ENCODE data around the gene ADAP1.

The ADAP1 gene

GRCh38 chr7:863106-863505, 91.4 kb downstream of the ADAP1 start:
- DNase-seq (ENCODE audit: low read depth in 2 of 2), result no peak

- no peak for DNase-seq (ENCODE audit: low read depth in 2 of 2)
Observed at GRCh38 chr7:862157-862556, 92.3 kb downstream of the ADAP1 start.

GRCh38 chr7:861222-861621, 93.3 kb downstream of the ADAP1 start:
- no peak for DNase-seq (ENCODE audit: low read depth in 2 of 2)

GRCh38 chr7:860149-860548, 94.3 kb downstream of the ADAP1 start:
- DNase-seq (ENCODE audit: low read depth in 2 of 2), result no peak

- DNase-seq (ENCODE audit: low read depth in 2 of 2), result no peak
Observed at GRCh38 chr7:859359-860030, 95.0 kb downstream of the ADAP1 start.

- no peak for DNase-seq (ENCODE audit: low read depth in 2 of 2)
Observed at GRCh38 chr7:857661-858060, 96.8 kb downstream of the ADAP1 start.

- no peak for DNase-seq (ENCODE audit: low read depth in 2 of 2)
Observed at GRCh38 chr7:856444-857095, 97.9 kb downstream of the ADAP1 start.

- no peak for DNase-seq (ENCODE audit: low read depth in 2 of 2)
Observed at GRCh38 chr7:855686-856369, 98.7 kb downstream of the ADAP1 start.

GRCh38 chr7:854118-854775, 100.2 kb downstream of the ADAP1 start:
- no peak for DNase-seq (ENCODE audit: low read depth in 2 of 2)

GRCh38 chr7:853366-854117, 100.9 kb downstream of the ADAP1 start:
- DNase-seq (ENCODE audit: low read depth in 2 of 2), result no peak

GRCh38 chr7:851204-851603, 103.3 kb downstream of the ADAP1 start:
- DNase-seq (ENCODE audit: low read depth in 2 of 2), result no peak

- DNase-seq (ENCODE audit: low read depth in 2 of 2), result no peak
Observed at GRCh38 chr7:849781-850180, 104.7 kb downstream of the ADAP1 start.

GRCh38 chr7:849145-849544, 105.3 kb downstream of the ADAP1 start:
- no peak for DNase-seq (ENCODE audit: low read depth in 2 of 2)

Measured in stimulated activated CD8-positive, alpha-beta memory T cell treated with anti-CD3 and anti-CD28 coated beads, Interleukin-2, amount 100 ng/mL, for 1 hour (primary cell).